ENCODE results near the gene TPSG1.

- TF ChIP-seq CTCF (IDR thresholded peaks at IDR 0.05 in 8 of 11, conservative IDR thresholded peaks at IDR 0.05 in 3 of 11) (no peak), POLR2AphosphoS5 (IDR thresholded peaks at IDR 0.05) (no peak)
These were observed 46.3 kb upstream of the TPSG1 start for GRCh38 chr16:1271380-1271723.
